Neural crest cell (in vitro differentiated cells): ENCODE results near the gene BSG. TPM values are rescaled to one million over a fixed set of nuclear protein-coding genes. Genes with fewer than 3 reads are reported as not detected.

Experiments used
- DNase-seq: peaks from one replicate; pipeline ENCODE4 v3.0.0; 2021; ENCODE audit warnings: low read depth, mixed read lengths, low spot score
- H3K27ac Mint-ChIP-seq: one replicate; pipeline ENCODE4 v1.8.0; 2021; ENCODE audit warnings: mild to moderate bottlenecking, mixed read lengths; ENCODE audit not compliant: unreplicated experiment
- H3K27me3 Mint-ChIP-seq: 2 replicates; pipeline ENCODE4 v1.8.0; 2021; ENCODE audit warnings: low read depth, mild to moderate bottlenecking, mixed read lengths
- H3K36me3 Mint-ChIP-seq: 2 replicates; pipeline ENCODE4 v1.8.0; 2021; ENCODE audit warnings: low read depth, mild to moderate bottlenecking, mixed read lengths
- H3K4me1 Mint-ChIP-seq: 2 replicates; pipeline ENCODE4 v1.8.0; 2021; ENCODE audit warnings: mixed read lengths
- H3K4me3 Mint-ChIP-seq: one replicate; pipeline ENCODE4 v1.8.0; 2021; ENCODE audit warnings: mild to moderate bottlenecking, mixed read lengths
- H3K9me3 Mint-ChIP-seq: 2 replicates; pipeline ENCODE4 v1.8.0; 2021; ENCODE audit warnings: mixed read lengths
- CTCF ChIP-seq: fragments of 200-600 bp; sonication (generic); conservative IDR thresholded peaks from 2 replicates; pipeline ENCODE4 v1.5.0; 2021; ENCODE audit warnings: antibody characterized with exemption, mild to moderate bottlenecking
- total RNA-seq: library from RNA; stranded (reverse); gene quantifications from 2 replicates; pipeline ENCODE4 v1.2.1, GENCODE V29; 2021

BSG gene
- total RNA-seq, 1 donor from 2014 or later: 613 TPM

GRCh38 chr19:538641-539428 is 33.6 kb upstream of the BSG start:
- no peaks in the 10 kb centered on the region for H3K27me3 Mint-ChIP-seq
- no peak for TF ChIP-seq CTCF
- H3K4me1 Mint-ChIP-seq: no peaks in the 10 kb centered on the region
- H3K27ac Mint-ChIP-seq: no peak overlapping the region
- H3K36me3 Mint-ChIP-seq: peaks cover 2% of the 10 kb centered on the region
- H3K4me3 Mint-ChIP-seq: peak overlapping the region; percentile 70
- DNase-seq: no peak
- H3K9me3 Mint-ChIP-seq: no peaks in the 10 kb centered on the region

DNA sequence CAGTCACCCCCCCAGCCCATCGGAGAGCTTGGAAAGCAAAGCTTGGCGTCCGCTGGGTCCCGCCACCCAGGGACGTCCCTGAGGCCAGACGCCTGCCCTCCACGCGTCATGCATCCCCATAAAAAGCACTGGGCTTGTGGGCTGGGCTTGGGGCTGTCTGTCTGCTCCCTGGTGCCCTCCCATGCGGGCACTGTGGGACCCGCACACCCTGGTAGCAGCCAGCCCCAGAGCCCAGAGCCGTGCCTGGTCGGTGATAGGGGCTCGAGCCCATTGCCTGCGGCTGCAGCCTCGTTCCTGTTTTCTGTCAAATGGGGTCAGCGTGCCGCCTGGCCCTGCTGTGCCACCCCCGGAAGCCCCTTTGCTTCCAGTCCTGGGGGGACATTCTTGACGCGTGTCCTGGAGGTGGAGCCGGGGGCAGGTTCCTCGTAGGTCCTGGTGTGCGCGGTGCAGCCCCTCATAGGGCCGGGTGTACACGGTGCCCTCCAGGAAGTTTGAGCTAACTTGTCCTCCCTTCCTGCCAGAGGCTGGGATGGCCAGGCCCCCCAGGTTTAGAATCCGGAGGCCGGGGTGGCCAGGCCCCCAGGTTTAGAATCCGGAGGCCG is 32.9 kb upstream of the BSG start:
- H3K4me1 Mint-ChIP-seq: no peaks in the 10 kb centered on the region
- TF ChIP-seq CTCF: no peak
- no peak overlapping the region for H3K4me3 Mint-ChIP-seq
- no peaks in the 10 kb centered on the region for H3K27me3 Mint-ChIP-seq
- DNase-seq: no peak
- peaks cover 2% of the 10 kb centered on the region for H3K36me3 Mint-ChIP-seq
- no peak overlapping the region for H3K27ac Mint-ChIP-seq
- no peaks in the 10 kb centered on the region for H3K9me3 Mint-ChIP-seq

- DNase-seq: no peak
- Mint-ChIP-seq H3K9me3 (no peaks in the 10 kb centered on the region), H3K36me3 (peaks cover 2% of the 10 kb centered on the region), H3K4me3 (no peak overlapping the region), H3K27ac (no peak overlapping the region), H3K4me1 (no peaks in the 10 kb centered on the region), H3K27me3 (no peaks in the 10 kb centered on the region)
- no peak for TF ChIP-seq CTCF
Measured at GRCh38 chr19:540867-541637, 31.3 kb upstream of the BSG start.

DNA sequence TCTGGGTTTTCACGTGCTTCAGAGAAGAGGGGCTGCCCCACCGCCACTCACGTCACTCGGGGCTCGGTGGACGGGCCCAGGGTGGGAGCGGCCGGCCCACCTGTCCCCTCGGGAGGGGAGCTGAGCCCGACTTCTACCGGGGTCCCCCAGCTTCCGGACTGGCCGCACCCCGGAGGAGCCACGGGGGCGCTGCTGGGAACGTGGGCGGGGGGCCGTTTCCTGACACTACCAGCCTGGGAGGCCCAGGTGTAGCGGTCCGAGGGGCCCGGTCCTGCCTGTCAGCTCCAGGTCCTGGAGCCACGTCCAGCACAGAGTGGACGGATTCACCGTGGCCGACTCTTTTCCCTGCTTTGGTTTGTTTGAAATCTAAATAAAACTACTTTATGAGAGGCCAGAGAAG is 30.7 kb upstream of the BSG start:
- Mint-ChIP-seq H3K27ac (no peak overlapping the region), H3K9me3 (no peaks in the 10 kb centered on the region), H3K4me3 (no peak overlapping the region), H3K27me3 (no peaks in the 10 kb centered on the region), H3K36me3 (peaks cover 2% of the 10 kb centered on the region), H3K4me1 (no peaks in the 10 kb centered on the region)
- DNase-seq: no peak
- TF ChIP-seq CTCF: no peak

GRCh38 chr19:542173-542866 is 30.1 kb upstream of the BSG start:
- TF ChIP-seq CTCF: no peak

More at GRCh38 chr19:542173-542866, 30.1 kb upstream of the BSG start:
- H3K4me3 Mint-ChIP-seq: no peak overlapping the region
- DNase-seq: no peak
- peaks cover 2% of the 10 kb centered on the region for H3K36me3 Mint-ChIP-seq
- H3K27me3 Mint-ChIP-seq: no peaks in the 10 kb centered on the region
- H3K9me3 Mint-ChIP-seq: no peaks in the 10 kb centered on the region
- no peaks in the 10 kb centered on the region for H3K4me1 Mint-ChIP-seq
- no peak overlapping the region for H3K27ac Mint-ChIP-seq
